GM12878 (cell line): ENCODE measurements around the gene MARVELD3. TPM values are rescaled to one million over a fixed set of nuclear protein-coding genes. Genes with fewer than 3 reads are reported as not detected.

Experiments
- ATAC-seq: fragments of 200-7000 bp; cut with Tn5 transposase; 3 replicates; pipeline ENCODE4 v1.9.1; 2020; ENCODE audit warnings: mild to moderate bottlenecking, moderate library complexity
- BruUV-seq: library from RNA; stranded (reverse); fragments of 400-500 nt; replicated peaks from 2 replicates; lab custom pipeline; 2021; lab: Mats Ljungman, UMichigan
- CTCF ChIA-PET: fragments of 300-600 bp; sonication (Branson Sonifier 250); formaldehyde crosslinking; extraction: SDS; loops from one replicate; lab custom pipeline; 2021; ENCODE audit warnings: inconsistent platforms; lab: Yijun Ruan, JAX
- POLR2A ChIA-PET: fragments of 350-600 bp; formaldehyde crosslinking; extraction: SDS; loops from one replicate; lab custom pipeline; 2021; ENCODE audit warnings: inconsistent platforms; lab: Charles Lee
- RAD21 ChIA-PET: fragments of 300-600 bp; sonication (Branson Sonifier 250); formaldehyde crosslinking; loops from one replicate; lab custom pipeline; 2023; ENCODE audit warnings: antibody characterized with exemption; ENCODE audit not compliant: unreplicated experiment; lab: Charles Lee
- SMC1A ChIA-PET: fragments of 300-600 bp; sonication (Branson Sonifier 250); formaldehyde crosslinking; loops from one replicate; lab custom pipeline; 2023; ENCODE audit not compliant: unreplicated experiment, uncharacterized antibody; lab: Charles Lee
- DNase-seq: peaks from one replicate; pipeline ENCODE4 v3.0.0-alpha.2; 2011; ENCODE audit warnings: low read depth, low spot score
- FAIRE-seq: peaks from 3 replicates; lab custom pipeline; 2011; peaks lifted over from hg19 to GRCh38; lab: Jason Lieb, UNC
- H2AFZ ChIP-seq: 2 replicates; pipeline ENCODE4 v1.6.0; 2011; ENCODE audit warnings: low read depth, low read length, control low read depth; ENCODE audit not compliant: control insufficient read depth
- H3K27ac ChIP-seq: 2 replicates; pipeline ENCODE4 v1.5.1; 2011; ENCODE audit warnings: control low read depth; ENCODE audit not compliant: control insufficient read depth, insufficient read depth
- H3K27me3 ChIP-seq, 2 experiments: replicated peaks in 1 of 2; 2 replicates each; pipeline versions ENCODE4 v1.6.0 to v1.6.1; 2011; ENCODE audit warnings: low read length in 1 of 2; ENCODE audit not compliant: control insufficient read depth in 2 of 2, insufficient read depth in 2 of 2
- H3K36me3 ChIP-seq, 2 experiments: 2 replicates each; pipeline ENCODE4 v1.5.1; 2011; ENCODE audit warnings: low read length in 1 of 2; ENCODE audit not compliant: control insufficient read depth in 2 of 2, insufficient read depth in 2 of 2
- H3K4me1 ChIP-seq: 2 replicates; pipeline ENCODE4 v1.6.1; 2011; ENCODE audit warnings: mild to moderate bottlenecking, low read length, moderate library complexity, mixed read lengths; ENCODE audit not compliant: control insufficient read depth, insufficient read depth
- H3K4me2 ChIP-seq: 2 replicates; pipeline ENCODE4 v1.6.0; 2011; ENCODE audit warnings: control low read depth; ENCODE audit not compliant: control insufficient read depth, insufficient read depth
- H3K4me3 ChIP-seq: fragments of 200-600 bp; sonication (generic); 2 replicates; pipeline ENCODE4 v1.5.1; 2016
- H3K79me2 ChIP-seq: 2 replicates; pipeline ENCODE4 v1.6.0; 2011; ENCODE audit warnings: low read length; ENCODE audit not compliant: control insufficient read depth, insufficient read depth
- H3K9ac ChIP-seq: 2 replicates; pipeline ENCODE4 v1.8.0; 2011; ENCODE audit warnings: low read length, control low read depth, mixed read lengths; ENCODE audit not compliant: control insufficient read depth, insufficient read depth
- H3K9me3 ChIP-seq: replicated peaks from 3 replicates; pipeline ENCODE4 v1.5.1; 2011; ENCODE audit warnings: mild to moderate bottlenecking, low read length; ENCODE audit not compliant: control insufficient read depth, insufficient read depth
- H4K20me1 ChIP-seq: 2 replicates; pipeline ENCODE4 v1.6.0; 2011; ENCODE audit not compliant: control insufficient read depth, insufficient read depth
- BRCA1 ChIP-seq: IDR thresholded peaks from 2 replicates; pipeline ENCODE4 v1.6.1; 2011; ENCODE audit warnings: low read depth, low read length, improper control_type of control experiment
- E2F4 ChIP-seq: IDR thresholded peaks from 2 replicates; pipeline ENCODE4 v1.6.1; 2012; ENCODE audit warnings: low read depth, low read length, improper control_type of control experiment
- HDGF ChIP-seq: fragments of 450-650 bp; IDR thresholded peaks from 2 replicates; pipeline ENCODE4 v1.6.1; 2016; ENCODE audit warnings: antibody characterized with exemption
- IRF4 ChIP-seq: IDR thresholded peaks from 2 replicates; pipeline ENCODE4 v1.6.1; 2011; ENCODE audit warnings: low read depth, low read length
- JUNB ChIP-seq: IDR thresholded peaks from 2 replicates; pipeline ENCODE4 v1.6.1; 2016; ENCODE audit warnings: antibody characterized with exemption, mild to moderate bottlenecking
- MTA3 ChIP-seq: IDR thresholded peaks from 2 replicates; pipeline ENCODE4 v1.6.1; 2012; ENCODE audit warnings: low read length, inconsistent platforms, borderline replicate concordance
- NFYA ChIP-seq: IDR thresholded peaks from 2 replicates; pipeline ENCODE4 v1.6.1; 2011; ENCODE audit warnings: low read depth, mild to moderate bottlenecking, low read length, improper control_type of control experiment, borderline replicate concordance
- POLR2AphosphoS5 ChIP-seq: IDR thresholded peaks from 2 replicates; pipeline ENCODE4 v1.6.1; 2011; ENCODE audit warnings: mild to moderate bottlenecking, low read length, inconsistent platforms
- RBBP5 ChIP-seq: fragments of 200-600 bp; sonication (generic); conservative IDR thresholded peaks from 2 replicates; pipeline ENCODE4 v1.6.1; 2016
- RELB ChIP-seq: fragments of 450-650 bp; IDR thresholded peaks from 2 replicates; pipeline ENCODE4 v1.6.1; 2017; ENCODE audit warnings: low read depth, mild to moderate bottlenecking, moderate library complexity
- SMARCA5 ChIP-seq: fragments of 450-650 bp; IDR thresholded peaks from 2 replicates; pipeline ENCODE4 v1.6.1; 2017; ENCODE audit warnings: mild to moderate bottlenecking
- USF1 ChIP-seq: IDR thresholded peaks from 2 replicates; pipeline ENCODE4 v1.6.1; 2011; ENCODE audit warnings: borderline replicate concordance, low read depth, mild to moderate bottlenecking, moderate library complexity, mixed read lengths, low read length; ENCODE audit not compliant: insufficient read depth; ENCODE audit errors: extremely low read length
- ZBTB4 ChIP-seq: fragments of 450-650 bp; formaldehyde crosslinking; IDR thresholded peaks from 2 replicates; pipeline ENCODE4 v1.4.0; 2022; ENCODE audit warnings: mild to moderate bottlenecking, moderate library complexity
- ZNF207 ChIP-seq: fragments of 450-650 bp; IDR thresholded peaks from 2 replicates; pipeline ENCODE4 v1.6.1; 2014; ENCODE audit warnings: antibody characterized with exemption, mild to moderate bottlenecking, borderline replicate concordance
- ZNF217 ChIP-seq: fragments of 450-650 bp; IDR thresholded peaks from 2 replicates; pipeline ENCODE4 v1.6.1; 2017; ENCODE audit warnings: antibody characterized with exemption, mild to moderate bottlenecking
- WGBS: methylation state at CpG from one replicate; pipeline ENCODE4 v1.1.6; 2016; ENCODE audit warnings: low lambda C conversion rate; ENCODE audit not compliant: insufficient replicate concordance, insufficient coverage; ENCODE audit errors: missing lambda C conversion rate; 5-methylcytosine and 5-hydroxymethylcytosine counted together
- in situ Hi-C: fragments of 300-500 bp; cut with MboI; formaldehyde crosslinking; loops from 9 replicates; pipeline ENCODE4 v1.14.3; 2018; ENCODE audit warnings: mixed read lengths
- intact Hi-C: fragments of 100-400 bp; cut with micrococcal nuclease; formaldehyde crosslinking; loops from one replicate; pipeline ENCODE4 v1.14.2; 2022; ENCODE audit not compliant: unreplicated experiment
- polyA plus RNA-seq, 11 experiments: library from polyadenylated mRNA; depleted of rRNA in 4 of 11; unstranded in 6 of 11; stranded (reverse) in 5 of 11; fragments of >200 nt; fragmentation: Nextera tagmentation in 4 of 11; fragmentation: Illumina TruSeq in 1 of 11; extraction: Ambion mirVana in 4 of 11; extraction: Trizol in 1 of 11; gene quantifications; 1 replicate in 1 of 11; 2 replicates in 10 of 11; pipeline versions ENCODE4 v1.2.1 to v1.2.3, GENCODE V29; 2011 to 2016; ENCODE audit warnings: inconsistent platforms in 2 of 11, missing spikeins in 2 of 11, low read depth in 1 of 11
- total RNA-seq, 4 experiments: library from RNA; depleted of rRNA in 3 of 4; stranded (reverse); fragments of >200 nt in 3 of 4; fragmentation: Illumina TruSeq in 1 of 4; extraction: Trizol in 1 of 4; gene quantifications; 2 replicates each; pipeline versions ENCODE4 v1.2.1 to v1.2.3, GENCODE V29; 2013 to 2021

Gene MARVELD3
- total and polyA plus RNA-seq, 10 of the 15 experiments (the other 5 are each of a cell fraction or from before 2014, with no cell fraction given): 0.03 to 0.18 (median 0.09) TPM; not detected in 4

- Histone ChIP-seq H3K36me3 (no peaks in the 10 kb centered on the region), H4K20me1 (no peaks in the 10 kb centered on the region), H3K4me3 (no peak overlapping the region), H2AFZ (no peak overlapping the region), H3K79me2 (no peaks in the 10 kb centered on the region), H3K9ac (no peak overlapping the region), H3K27me3 (no peaks in the 10 kb centered on the region; a peak in 1 of 4 replicates), H3K4me1 (peaks cover 4% of the 10 kb centered on the region; the same call in 1 of the 2 replicates), H3K4me2 (no peak overlapping the region), H3K9me3 (no peaks in the 10 kb centered on the region), H3K27ac (no peak overlapping the region)
- RAD21 ChIA-PET: no interaction called here
- intact Hi-C loops (no loop called here), in situ Hi-C loops (no loop called here)
- POLR2A ChIA-PET: interaction anchor here (0.7 kb wide), 1 partner anchor 74 kb away, joined by 4 read pairs; no protein-coding TSS in a partner anchor
- no TSS peak for BruUV-seq
- no peak for DNase-seq
- TF ChIP-seq POLR2AphosphoS5 (no peak), ZNF217 (no peak), SMARCA5 (no peak), JUNB (no peak), USF1 (no peak), NFYA (no peak), E2F4 (no peak), RBBP5 (no peak), RELB (no peak), BRCA1 (no peak), MTA3 (no peak), HDGF (no peak), ZNF207 (no peak), ZBTB4 (CRISPR knock-in tag) (no peak), IRF4 (no peak)
- WGBS: 23% methylated on average over 5 of the region's 5 CpGs
- SMC1A ChIA-PET: no interaction called here
- CTCF ChIA-PET: interaction anchor here (0.7 to 2.5 kb wide), 3 partner anchors 15 to 333 kb away, joined by 3 to 9 read pairs (median 5); no protein-coding TSS in a partner anchor
- no peak for ATAC-seq
- no peak for FAIRE-seq
Measured at GRCh38 chr16:71628810-71629209, 2.8 kb downstream of the MARVELD3 start.
